Occipital lobe (tissue), 2 donors: ENCODE measurements around the gene DGKE. TPM values are rescaled to one million over a fixed set of nuclear protein-coding genes. Genes with fewer than 3 reads are reported as not detected.

ENCODE experiments used
- DNase-seq: peaks from one replicate; lab custom pipeline; 2025; lab: John Stamatoyannopoulos, UW
- total RNA-seq: library from RNA; depleted of rRNA; stranded (reverse); fragments of >200 nt; gene quantifications from one replicate; pipeline ENCODE4 v1.2.3, GENCODE V29; 2014

DGKE gene
- total RNA-seq, 1 donor from 2014 or later = 42.0 TPM

DNA sequence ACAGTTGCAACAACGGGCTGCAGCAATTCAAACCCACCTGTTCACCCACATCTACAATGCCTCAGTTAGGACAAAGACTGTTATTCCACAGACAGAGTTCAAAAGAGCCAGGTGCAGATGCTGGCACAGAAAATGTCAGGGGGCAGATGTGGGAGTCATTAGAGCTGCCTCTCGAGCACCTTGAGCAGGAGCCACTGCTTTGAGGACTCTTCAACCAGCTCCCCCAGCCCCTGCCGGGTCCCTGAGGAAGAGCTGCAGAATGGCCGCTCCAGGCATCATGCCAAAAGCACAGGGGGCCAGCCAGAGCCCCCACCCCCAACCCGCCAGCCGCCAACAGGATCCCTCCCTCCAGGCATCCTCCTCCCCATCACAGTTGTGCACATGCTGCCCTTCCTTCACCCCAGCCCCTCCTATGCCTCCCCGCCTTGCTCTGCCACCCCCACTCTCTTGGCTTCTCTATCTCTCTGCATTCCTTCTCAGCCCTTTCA lies 21.0 kb upstream of the DGKE start:
- no peak for DNase-seq

DNA sequence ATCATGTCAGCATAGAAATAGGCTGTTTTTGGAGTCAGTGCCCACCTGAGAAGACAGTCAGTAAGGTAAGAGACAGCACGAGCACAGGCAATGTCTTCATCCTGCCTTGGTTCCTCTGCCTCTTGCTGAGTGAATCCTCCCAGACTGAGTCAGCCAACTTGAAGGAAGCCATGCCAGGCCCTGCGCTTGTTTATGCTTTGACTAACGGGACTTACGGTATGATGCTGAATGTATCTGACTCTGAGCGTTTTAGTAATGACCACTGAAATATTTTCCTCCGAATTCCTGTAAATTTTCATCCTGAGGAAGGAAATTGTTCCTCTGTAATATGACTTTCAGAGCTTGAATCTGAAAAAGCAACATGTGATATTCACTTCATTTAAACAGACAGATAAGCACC lies 18.2 kb upstream of the DGKE start:
- no peak for DNase-seq

DNA sequence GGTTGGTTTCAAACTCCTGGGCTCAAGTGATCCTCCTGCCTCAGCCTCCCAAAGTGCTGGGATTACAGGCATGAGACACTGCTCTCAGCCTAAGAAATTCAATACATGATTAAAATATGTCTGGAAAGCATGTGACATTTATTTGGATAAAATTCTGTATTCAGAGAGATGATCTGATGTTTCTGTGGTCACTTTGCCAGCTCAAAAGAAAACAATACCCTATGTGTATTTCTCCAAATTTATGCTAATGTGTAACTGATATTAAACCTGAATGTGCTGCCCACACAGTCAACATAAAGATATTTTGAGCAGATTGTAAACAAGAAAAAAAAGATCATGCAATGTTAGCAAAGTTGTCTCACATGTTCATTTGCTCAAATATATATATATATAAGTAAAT lies 16.9 kb upstream of the DGKE start:
- DNase-seq = no peak

DNA sequence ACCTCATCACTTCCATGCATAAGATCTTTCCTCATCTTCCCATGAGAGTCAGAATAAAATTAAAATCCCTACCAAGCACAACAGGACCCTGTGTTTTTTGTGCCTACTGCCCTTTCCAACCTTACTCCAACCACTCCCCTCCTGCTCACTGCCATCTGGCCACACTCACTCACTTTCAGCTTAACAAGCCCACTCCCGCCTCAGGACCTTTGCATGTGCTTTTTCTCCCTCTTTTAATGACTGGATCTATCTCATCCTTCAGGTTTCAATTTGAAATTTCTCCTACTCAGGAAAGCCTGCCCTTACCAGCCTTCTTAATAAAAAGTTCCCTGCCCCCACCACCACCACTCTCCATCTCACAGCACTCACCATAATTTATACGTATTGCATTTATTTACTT lies 14.9 kb upstream of the DGKE start:
- no peak for DNase-seq

DNA sequence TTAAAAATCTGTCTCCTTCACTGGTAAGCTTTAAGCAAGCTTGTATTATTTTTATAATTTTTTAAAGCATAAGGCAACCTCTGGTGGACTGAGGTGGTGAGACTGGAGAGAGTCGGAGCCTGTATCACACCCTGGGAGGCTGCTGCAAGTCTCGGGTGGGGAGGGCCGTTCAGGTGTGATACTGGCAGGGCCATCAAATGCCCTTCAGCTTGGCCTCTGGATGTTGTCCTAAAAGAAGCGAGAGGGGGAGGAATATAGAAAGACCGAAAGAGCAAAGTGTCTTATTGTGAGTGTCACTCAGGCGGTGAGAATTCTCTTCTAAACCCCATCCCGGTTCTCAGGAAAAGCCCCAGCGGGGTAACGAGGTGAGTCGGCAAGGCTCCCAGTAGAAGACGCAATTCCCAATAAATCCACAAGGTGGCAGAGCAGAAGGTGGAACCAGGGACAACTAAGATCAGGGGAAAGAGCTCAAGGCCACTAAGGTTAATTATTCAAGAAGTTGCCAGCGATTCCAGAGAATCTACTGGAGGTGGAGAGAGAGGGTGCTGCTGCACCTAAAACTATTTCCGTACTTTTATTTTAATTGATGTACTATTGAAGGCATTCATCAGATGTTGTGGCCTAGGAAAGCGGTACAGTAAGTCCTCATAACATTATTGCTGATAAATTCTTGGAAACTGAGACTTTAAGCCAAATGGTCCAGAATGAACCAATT lies 14.4 kb upstream of the DGKE start:
- no peak for DNase-seq

DNA sequence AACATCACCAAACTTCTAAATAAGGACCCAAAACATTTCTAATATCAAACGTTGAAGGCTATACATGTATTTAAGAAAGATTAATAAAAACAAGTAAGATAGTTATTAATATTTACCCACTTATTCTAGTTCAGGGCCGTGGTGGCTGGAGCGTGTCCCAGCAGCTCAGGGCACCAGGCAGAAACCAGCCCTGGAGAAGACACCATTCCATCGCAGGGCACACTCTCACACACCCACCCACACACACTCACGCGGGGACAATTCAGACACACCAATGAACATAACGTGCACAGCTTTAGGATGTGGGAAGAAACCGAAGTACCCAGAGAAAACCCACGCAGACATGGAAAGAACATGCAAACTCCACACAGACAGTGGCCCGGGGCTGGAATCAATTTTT lies 13.7 kb upstream of the DGKE start:
- no peak for DNase-seq

DNA sequence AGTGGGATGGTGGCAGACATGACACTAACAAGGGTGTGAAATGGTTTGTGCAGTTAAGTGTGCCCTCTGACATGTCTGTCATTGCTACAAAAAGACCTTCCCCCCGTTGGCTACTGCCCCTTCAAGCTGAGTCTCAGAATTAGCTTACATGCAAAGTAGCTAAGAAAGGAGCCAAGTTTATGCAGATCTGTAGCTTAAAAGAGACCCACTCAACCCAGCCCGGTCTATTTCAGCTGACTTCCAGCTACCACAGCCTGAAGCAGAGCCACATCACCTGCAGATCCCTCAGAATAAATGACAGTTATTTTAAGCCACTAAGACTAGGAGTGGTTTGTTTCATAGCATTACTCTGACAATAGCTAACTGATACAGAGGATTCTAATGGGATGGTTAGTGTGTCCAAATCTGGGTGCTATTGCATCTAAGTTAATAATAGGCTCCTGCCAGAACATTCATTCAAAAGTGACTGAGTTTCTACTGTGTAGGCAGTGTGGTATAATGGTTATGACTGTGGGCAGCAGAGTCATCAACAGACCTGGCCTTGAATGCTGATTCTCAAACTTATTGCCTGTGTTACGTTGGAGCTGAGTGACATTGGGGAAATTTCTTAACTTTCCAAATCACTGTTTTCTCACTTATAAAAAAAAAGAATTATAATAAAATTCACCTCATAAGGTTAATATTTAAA lies 12.0 kb upstream of the DGKE start:
- no peak for DNase-seq

DNA sequence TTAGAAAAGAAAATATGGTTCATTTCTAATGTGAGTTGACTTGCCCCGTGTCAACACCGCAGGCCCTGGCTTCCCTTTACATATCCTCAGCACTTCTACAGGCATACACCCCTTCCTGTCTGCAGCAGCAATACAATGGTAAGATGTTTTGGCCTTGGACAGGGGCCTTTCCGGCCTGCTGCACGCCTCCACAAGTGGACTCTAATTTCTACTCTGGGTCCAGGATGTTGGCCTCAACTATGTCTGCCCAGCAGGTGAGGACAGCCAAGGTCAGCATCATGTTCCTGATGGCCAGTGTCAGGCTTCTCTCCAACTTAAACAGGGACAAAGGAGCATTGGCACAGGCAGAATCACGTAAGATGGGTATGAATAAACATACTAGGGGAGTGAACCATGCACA lies 11.2 kb upstream of the DGKE start:
- no peak for DNase-seq

DNA sequence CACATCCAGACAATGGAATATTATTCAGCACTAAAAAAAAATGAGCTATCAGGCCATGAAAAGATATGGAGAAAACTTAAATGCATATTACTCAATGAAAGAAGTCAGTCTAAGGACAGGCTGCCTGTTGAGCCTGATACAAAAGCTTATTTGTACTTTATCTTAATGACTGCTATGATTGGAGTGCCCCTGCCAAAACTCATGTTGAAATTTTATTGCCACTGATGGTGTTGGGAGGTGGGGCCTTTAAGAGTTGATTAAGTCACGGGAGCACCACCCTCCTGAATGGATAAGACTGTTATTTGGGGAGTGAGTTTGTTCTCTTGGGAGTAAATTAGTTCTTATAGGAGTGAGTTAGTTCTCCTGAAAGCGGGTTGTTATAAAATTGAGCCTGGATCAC lies 10.1 kb upstream of the DGKE start:
- no peak for DNase-seq

DNA sequence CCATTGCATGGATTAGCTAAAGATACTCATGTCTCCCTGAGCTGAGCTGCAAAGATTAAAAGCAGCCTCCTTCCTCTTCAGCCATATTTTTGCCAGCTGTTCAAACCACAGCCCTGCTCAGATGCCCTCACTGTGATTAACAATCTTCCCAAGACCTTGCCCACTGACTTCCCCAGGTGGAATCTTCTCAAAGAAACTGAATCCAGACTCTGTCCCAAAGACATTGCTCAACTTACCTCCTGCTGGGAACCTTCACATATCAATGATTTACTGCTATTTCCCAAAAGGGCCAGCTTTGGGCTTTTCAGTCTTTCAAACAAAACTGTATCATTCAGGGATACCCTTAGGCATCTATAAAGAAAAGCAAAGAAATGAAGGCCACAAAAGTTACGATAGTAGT lies 9.4 kb upstream of the DGKE start:
- no peak for DNase-seq

DNA sequence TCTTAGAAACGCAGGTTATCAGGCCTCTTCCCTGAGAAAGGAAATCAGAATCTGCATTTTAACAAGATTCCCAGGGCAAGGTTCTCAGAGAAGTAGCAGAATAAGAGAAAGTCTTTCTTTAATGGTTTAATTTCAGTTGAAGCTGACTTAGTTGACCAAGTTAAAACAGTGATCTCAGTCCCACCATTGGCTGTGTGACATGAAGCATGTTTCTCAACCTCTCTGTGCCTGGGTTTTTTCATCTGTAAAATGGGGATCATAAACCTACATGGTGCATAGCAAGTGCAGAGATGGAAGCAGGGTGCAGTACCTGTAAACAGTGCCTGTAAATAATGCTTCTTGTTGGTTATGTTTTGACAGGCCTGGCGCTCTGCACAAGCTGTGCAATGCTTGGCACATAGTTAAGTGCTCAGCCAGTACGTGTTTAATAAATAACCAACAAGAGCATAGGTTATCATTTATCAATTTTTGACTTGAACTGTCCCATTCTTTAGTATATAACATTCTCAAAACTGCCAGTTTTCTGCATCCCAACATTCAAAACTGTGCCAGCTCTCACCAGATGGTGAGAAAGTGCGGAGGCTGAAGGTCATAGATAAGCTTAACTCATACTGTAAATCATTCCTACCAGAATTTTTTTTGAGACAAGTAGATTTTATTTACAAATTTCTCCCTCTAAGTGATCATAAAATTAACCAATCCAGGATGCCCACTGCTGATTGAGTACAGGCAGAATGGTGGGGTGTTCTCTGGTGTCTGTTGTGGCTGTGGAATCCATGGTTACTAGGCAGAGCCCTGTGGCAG lies 7.1 kb upstream of the DGKE start:
- no peak for DNase-seq

DNA sequence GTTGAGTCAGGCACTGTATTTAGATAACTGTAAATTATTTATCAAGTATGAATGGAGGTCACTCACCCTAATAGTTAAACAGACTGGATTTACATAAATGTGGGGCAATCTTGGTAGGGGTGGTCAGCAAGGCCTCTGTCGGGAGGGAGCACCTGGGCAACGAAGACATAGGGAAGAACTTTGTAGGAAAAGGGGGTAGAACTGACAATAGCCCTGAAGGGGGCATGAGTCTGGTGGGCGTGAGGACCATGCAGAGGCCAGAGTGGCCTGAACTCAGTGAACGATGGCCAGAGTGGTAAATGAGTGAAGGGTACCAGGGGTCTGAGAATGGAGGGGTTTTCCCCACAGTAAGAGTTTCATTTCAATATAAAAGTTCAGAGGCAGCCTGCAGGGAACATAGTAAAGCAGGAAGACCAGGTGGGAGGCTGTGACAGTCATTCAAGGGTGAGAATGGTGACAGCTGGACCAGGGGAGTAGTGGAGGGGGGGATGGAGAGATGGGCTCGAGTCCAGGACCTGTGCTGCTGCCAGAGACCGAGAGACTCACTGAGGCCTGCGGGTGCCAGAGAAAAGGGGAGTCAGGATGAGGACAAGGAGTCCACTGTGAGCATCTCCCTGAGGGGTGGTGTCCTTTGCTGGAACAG lies 3.1 kb upstream of the DGKE start:
- DNase-seq = no peak

DNA sequence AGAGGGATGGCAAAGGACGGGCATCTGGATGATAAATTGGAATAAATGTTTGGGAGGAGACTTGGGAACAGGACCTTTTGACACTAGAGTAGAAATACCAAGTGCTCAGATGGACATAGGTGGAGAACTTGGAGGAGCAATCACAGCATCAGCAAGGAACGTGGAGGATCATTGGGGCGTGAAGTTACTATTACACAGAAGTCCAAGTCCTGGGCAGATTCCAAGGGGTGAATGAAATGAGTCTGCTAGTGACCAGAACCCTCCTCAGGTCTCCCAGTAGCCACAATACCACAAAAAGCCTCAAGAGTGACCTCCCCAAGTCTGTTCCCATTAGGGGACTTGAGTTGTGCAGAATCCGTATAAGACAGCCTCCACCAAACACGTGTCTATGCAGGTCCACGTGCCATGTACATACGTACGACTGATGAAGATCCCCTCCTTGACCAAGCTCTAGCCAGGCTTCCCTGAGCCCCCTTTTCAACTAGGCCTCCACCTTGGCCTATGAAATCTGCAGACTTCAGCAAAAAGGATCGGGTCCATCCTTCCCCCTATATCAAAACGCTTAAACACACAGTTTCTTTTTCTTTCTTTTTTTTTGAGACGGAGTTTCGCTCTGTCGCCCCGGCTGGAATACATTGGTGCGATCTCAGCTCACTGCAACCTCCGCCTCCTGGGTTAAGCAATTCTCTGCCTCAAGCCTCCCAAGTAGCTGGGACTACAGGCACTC lies 2.4 kb upstream of the DGKE start:
- no peak for DNase-seq

DNA sequence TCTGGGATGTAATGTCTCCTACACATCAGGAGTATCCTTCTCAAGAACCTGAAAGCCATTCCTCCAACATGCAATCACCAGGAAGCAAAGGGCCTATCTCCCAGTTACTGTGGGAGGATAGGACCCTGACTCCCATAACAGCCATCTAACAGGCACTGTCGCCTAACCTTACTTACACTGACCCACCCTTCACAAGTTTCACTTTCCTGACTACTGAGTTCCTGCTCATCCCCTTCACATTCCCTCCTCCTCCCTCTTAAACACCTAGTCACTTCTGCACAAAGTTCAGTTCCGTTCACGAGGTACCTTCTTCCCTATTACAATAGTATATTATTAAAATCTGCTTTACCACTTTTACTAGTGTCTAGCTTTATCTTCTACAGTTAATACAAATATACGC lies 1.5 kb upstream of the DGKE start:
- DNase-seq = no peak

DNA sequence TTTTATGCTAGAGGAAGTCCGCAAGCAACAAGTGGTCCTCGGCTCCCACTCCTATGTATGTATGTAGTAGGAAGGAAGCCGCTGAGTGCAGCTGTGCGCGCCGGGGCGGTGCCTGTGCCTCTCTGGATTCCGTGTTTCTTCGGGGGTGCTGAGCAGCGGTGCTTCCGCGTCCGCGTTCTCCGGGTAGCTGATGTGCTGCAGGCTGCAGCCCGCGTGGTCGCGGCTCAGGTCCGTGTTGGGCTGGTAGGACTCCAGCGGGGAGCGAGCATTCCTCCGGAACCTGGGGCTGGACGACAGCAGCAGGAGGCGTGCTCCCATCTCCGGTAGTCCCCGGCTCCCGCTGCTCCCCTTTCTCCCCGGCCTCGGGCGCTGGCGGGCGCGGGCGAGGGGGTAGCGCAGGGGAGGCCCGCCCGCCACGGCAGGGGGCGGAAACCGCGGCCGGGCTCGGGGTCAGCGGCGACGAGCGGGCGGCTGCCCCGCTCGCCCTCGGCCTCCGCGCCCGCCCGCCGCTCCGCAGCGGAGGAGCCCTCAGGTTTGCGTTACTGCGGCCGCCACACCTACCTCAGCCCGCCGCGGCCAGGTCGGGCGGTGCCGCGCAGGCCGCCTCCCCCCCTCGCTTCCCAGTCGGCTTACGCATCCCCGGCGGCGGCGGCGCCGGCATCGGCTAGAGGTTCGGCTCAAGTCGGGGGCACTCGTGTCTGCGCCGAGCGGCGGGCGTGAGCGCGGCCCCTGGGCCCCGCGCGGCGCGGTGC lies 718 bp upstream of the DGKE start:
- DNase-seq = peak; percentile 36

DNA sequence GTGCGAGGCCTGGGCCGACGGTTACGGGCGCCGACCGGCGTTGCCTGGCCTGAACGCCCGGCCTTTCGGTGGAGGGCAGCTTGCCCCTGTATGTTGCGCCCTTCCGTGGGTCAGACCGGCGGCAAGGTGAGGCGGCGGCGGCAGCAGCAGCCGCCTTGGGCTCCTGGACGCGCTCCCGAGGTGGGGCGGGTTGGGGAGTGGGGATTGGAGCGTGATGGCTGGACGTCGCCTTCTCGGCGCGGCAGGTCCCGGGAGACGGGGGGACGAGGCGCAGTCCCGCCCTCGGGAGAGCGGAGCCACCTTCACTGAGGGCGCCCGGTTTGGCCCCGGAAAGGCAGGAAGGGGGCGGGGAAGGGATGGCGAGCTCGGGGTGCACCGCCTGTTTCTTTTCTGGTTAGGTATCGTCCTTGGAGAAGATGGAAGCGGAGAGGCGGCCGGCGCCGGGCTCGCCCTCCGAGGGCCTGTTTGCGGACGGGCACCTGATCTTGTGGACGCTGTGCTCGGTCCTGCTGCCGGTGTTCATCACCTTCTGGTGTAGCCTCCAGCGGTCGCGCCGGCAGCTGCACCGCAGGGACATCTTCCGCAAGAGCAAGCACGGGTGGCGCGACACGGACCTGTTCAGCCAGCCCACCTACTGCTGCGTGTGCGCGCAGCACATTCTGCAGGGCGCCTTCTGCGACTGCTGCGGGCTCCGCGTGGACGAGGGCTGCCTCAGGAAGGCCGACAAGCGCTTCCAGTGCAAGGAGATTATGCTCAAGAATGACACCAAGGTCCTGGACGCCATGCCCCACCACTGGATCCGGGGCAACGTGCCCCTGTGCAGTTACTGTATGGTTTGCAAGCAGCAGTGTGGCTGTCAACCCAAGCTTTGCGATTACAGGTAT lies 671 bp downstream of the DGKE start:
- peak; percentile 53 for DNase-seq

DNA sequence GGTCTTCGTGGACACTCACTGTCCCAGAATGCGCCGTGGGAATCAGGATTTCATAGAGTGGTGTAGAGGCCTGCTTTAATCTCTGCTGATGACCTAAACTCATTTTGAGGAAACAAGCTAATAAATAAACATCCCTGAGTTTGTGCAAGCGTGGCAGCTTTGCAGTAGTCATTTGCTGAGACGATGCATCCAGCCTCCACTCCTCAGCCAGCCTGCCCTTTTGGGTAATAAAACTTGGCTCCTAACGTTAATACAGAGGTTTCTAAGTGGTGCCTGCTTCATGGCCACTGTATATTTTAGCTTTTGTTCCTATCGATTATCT lies 1.3 kb downstream of the DGKE start:
- DNase-seq = no peak

DNA sequence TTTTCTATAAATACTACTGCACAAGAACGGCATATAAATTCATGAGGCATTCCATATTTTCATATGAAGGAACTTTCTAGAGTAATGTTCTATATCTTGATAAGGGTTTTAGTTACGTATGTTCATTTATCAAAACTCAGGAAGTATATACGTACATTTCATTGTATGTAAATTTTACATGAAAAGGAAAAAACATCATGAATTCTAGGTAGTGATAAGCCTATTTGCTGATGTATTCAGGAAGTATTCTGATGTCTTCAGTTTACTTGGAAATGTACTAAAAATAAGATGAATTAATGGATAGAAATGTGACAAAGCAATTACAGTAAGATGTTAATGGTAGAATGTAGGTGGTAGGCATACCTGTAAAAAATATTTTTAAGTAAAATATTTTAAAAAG lies 4.7 kb downstream of the DGKE start:
- DNase-seq = no peak

DNA sequence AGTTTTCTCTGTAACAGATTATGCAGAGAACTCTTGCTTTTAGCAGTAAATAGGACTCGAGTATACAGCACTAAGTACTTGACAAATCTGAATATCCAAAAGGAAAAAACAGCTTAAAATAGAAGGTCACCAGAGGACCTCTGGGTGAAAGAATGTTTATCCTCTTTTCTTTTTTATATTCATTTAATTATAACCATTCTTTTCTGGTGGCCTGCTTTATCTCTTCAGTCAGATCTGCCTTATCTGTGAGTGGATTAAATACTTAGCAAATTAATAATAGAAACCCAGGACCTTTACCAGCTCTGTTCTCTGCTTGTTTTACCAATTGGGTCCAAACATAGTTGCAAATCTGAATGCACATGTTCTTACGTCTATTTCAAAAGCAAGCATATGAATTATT lies 8.6 kb downstream of the DGKE start:
- DNase-seq = no peak

DNA sequence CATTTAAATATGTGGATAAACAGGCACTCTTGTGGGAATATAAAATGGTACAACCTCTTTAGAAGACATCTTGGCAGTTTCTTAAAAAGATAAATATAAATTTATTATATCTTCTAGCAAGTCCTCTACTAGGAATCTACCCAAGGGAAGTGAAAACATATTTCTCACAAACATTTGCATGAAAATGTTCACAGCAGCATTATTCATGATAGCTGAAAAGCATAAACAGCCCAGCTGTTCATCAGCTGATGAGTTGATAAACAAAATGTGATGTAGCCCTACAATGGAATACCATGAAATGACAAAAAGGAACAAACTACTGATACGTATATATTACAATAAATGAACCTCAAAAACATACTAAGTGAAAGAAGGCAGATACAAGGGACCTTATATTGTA lies 12.0 kb downstream of the DGKE start:
- no peak for DNase-seq
